ENCODE measurements around the gene COL11A2. TPM values are rescaled to one million over a fixed set of nuclear protein-coding genes. Genes with fewer than 3 reads are reported as not detected.

COL11A2 gene
- total and polyA plus RNA-seq, 2 of the 13 experiments (the other 11 are each of a cell fraction or from before 2014, with no cell fraction given): 0.55 TPM

DNA sequence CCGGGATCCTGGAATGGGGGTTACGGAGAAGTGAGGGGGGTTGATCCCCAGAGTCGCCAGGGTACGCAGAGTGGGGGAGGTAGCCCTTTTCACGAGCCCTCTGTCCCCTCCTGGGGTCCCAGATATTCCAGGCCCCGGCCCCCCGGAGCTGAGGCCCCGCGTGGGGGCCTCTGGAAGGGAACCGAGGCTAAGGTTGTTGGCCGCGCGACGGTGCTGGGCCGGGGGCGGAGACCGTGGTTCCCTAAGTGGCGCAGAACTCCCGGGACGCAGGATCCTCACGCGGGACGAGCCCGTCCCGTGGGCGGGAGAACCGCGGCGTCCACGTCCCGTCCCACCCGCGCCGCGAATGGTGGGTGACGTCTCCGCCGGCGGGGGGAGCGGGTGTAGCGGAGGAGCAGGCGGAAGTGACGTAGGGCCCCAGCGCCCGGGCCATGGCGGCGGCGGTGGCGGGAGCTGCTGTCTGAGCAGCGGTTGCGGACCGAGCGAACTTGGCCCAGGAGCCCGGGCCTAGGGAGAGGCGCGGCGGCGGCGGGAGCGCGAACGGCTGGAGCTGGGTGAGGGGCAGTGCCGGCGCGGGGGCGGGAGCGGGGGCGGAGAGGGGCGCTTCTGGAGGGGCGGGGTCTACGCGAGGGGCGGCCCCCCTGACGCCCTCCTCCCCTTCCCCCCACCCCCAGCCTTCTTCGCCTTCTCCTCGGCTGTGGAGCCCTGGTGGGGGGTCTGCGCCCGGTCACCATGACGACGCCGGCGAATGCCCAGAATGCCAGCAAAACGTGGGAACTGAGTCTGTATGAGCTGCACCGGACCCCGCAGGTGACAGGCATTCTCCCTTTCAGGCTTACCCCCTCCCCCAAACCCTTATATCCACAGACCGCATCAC lies 16.1 kb upstream of the COL11A2 start, which contains the start of gene RING1 (continued):
- TF ChIP-seq, protein P1, sequence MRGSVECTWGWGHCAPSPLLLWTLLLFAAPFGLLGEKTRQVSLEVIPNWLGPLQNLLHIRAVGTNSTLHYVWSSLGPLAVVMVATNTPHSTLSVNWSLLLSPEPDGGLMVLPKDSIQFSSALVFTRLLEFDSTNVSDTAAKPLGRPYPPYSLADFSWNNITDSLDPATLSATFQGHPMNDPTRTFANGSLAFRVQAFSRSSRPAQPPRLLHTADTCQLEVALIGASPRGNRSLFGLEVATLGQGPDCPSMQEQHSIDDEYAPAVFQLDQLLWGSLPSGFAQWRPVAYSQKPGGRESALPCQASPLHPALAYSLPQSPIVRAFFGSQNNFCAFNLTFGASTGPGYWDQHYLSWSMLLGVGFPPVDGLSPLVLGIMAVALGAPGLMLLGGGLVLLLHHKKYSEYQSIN (CRISPR knock-in tag; IDR thresholded peaks at IDR 0.05; ENCODE audit: borderline replicate concordance): no peak
- TF ChIP-seq EEA1 (CRISPR knock-in tag; IDR thresholded peaks at IDR 0.05; ENCODE audit: borderline replicate concordance) (peak; percentile 96; the same call in 1 of the 2 replicates), ZNF496 (CRISPR knock-in tag; IDR thresholded peaks at IDR 0.05; ENCODE audit: insufficient replicate concordance) (no peak), ZNF777 (CRISPR knock-in tag; IDR thresholded peaks at IDR 0.05) (peak; percentile 57; the same call in 1 of the 2 replicates), ATF7 (IDR thresholded peaks at IDR 0.05) (no peak), ATF7 (CRISPR knock-in tag; IDR thresholded peaks at IDR 0.05) (peak; percentile 49; the same call in 1 of the 2 replicates), NR2F1 (CRISPR knock-in tag; IDR thresholded peaks at IDR 0.05) (peak in 1 of 2 experiments; percentile 26; a peak in 1 of 4 replicates), NR2F6 (IDR thresholded peaks at IDR 0.05) (no peak), NR2F6 (CRISPR knock-in tag; IDR thresholded peaks at IDR 0.05) (peak; percentile 54; the same call in 1 of the 2 replicates), SMAD9 (CRISPR knock-in tag; IDR thresholded peaks at IDR 0.05) (no peak), SAP130 (CRISPR knock-in tag; IDR thresholded peaks at IDR 0.05; ENCODE audit: low read depth) (peak; percentile 87), ZBTB1 (CRISPR knock-in tag; IDR thresholded peaks at IDR 0.05; ENCODE audit: borderline replicate concordance) (0 out of 2 replicates have a peak, but pooled peaks have one; percentile 53), NFE2L2 (IDR thresholded peaks at IDR 0.05; ENCODE audit: low read length) (no peak), NFYC (CRISPR knock-in tag; IDR thresholded peaks at IDR 0.05) (peak; percentile 37; the same call in 1 of the 2 replicates), ZFYVE20 (CRISPR knock-in tag; IDR thresholded peaks at IDR 0.05; ENCODE audit: borderline replicate concordance, low read depth) (peak; percentile 56; the same call in 1 of the 2 replicates), ZNF253 (CRISPR knock-in tag; IDR thresholded peaks at IDR 0.05; ENCODE audit: borderline replicate concordance) (0 out of 2 replicates have a peak, but pooled peaks have one; percentile 36), EZH2 (conservative IDR thresholded peaks at IDR 0.05; ENCODE audit: low read depth, low read length) (no peak)
- TF ChIP-seq, protein P2, sequence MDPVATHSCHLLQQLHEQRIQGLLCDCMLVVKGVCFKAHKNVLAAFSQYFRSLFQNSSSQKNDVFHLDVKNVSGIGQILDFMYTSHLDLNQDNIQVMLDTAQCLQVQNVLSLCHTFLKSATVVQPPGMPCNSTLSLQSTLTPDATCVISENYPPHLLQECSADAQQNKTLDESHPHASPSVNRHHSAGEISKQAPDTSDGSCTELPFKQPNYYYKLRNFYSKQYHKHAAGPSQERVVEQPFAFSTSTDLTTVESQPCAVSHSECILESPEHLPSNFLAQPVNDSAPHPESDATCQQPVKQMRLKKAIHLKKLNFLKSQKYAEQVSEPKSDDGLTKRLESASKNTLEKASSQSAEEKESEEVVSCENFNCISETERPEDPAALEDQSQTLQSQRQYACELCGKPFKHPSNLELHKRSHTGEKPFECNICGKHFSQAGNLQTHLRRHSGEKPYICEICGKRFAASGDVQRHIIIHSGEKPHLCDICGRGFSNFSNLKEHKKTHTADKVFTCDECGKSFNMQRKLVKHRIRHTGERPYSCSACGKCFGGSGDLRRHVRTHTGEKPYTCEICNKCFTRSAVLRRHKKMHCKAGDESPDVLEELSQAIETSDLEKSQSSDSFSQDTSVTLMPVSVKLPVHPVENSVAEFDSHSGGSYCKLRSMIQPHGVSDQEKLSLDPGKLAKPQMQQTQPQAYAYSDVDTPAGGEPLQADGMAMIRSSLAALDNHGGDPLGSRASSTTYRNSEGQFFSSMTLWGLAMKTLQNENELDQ (CRISPR knock-in tag; IDR thresholded peaks at IDR 0.05; ENCODE audit: borderline replicate concordance): peak; percentile 67; the same call in 1 of the 2 replicates
- TF ChIP-seq, protein P3, sequence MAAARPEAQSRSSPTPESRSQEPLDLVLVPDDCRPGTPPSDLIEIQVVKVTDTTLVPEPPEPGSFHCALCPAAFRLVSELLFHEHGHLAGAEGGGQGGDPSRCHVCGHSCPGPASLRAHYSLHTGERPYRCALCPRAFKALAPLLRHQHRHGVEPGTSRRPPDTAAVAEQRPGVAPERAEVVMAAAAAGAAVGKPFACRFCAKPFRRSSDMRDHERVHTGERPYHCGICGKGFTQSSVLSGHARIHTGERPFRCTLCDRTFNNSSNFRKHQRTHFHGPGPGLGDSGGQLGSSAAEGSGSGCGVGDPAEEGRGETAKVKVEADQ (CRISPR knock-in tag; IDR thresholded peaks at IDR 0.05; ENCODE audit: borderline replicate concordance): no peak; the same call in 1 of the 2 replicates
- TF ChIP-seq, protein P4, sequence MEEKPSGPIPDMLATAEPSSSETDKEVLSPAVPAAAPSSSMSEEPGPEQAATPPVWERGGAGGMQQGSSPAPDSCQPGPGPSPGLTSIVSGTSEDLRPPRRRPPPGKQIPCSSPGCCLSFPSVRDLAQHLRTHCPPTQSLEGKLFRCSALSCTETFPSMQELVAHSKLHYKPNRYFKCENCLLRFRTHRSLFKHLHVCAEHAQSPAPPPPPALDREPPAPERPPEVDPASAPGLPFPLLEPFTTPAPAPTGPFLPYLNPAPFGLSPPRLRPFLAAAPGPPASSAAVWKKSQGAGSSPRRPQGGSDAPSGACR (CRISPR knock-in tag; IDR thresholded peaks at IDR 0.05): no peak
- TF ChIP-seq, protein P5, sequence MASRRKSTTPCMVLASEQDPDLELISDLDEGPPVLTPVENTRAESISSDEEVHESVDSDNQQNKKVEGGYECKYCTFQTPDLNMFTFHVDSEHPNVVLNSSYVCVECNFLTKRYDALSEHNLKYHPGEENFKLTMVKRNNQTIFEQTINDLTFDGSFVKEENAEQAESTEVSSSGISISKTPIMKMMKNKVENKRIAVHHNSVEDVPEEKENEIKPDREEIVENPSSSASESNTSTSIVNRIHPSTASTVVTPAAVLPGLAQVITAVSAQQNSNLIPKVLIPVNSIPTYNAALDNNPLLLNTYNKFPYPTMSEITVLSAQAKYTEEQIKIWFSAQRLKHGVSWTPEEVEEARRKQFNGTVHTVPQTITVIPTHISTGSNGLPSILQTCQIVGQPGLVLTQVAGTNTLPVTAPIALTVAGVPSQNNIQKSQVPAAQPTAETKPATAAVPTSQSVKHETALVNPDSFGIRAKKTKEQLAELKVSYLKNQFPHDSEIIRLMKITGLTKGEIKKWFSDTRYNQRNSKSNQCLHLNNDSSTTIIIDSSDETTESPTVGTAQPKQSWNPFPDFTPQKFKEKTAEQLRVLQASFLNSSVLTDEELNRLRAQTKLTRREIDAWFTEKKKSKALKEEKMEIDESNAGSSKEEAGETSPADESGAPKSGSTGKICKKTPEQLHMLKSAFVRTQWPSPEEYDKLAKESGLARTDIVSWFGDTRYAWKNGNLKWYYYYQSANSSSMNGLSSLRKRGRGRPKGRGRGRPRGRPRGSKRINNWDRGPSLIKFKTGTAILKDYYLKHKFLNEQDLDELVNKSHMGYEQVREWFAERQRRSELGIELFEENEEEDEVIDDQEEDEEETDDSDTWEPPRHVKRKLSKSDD (CRISPR knock-in tag; IDR thresholded peaks at IDR 0.05; ENCODE audit: low read depth): peak; percentile 98
